GM12873 (cell line): ENCODE data around the gene LNPEP.

Experiments
- TF ChIP-seq, protein P1 (sequence below): IDR thresholded peaks from 2 replicates; pipeline ENCODE4 v1.5.1; 2012; ENCODE audit warnings: low read depth, mild to moderate bottlenecking, moderate library complexity, low read length, control low read depth; ENCODE audit not compliant: insufficient read depth; ENCODE audit errors: missing control alignments

The LNPEP gene

DNA sequence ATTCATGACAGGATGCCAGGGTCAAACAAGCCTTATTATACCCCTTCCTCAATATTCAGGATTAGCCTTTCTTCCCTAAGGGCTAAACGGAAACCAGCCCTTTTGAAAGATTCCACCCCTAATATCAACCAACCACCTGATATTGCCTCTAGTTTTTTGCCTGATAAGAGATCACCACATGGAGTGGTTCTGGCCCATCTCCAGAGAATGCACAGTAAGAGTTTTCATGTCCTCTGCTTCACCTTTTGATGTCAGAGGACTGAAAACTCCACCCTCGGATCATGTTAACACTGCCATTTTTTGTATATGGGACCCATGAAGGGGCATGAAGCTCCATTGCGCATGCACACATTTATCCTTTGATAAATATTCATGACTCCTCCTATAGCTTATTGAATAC is 5.8 kb upstream of the LNPEP start:
- TF ChIP-seq, protein P1, sequence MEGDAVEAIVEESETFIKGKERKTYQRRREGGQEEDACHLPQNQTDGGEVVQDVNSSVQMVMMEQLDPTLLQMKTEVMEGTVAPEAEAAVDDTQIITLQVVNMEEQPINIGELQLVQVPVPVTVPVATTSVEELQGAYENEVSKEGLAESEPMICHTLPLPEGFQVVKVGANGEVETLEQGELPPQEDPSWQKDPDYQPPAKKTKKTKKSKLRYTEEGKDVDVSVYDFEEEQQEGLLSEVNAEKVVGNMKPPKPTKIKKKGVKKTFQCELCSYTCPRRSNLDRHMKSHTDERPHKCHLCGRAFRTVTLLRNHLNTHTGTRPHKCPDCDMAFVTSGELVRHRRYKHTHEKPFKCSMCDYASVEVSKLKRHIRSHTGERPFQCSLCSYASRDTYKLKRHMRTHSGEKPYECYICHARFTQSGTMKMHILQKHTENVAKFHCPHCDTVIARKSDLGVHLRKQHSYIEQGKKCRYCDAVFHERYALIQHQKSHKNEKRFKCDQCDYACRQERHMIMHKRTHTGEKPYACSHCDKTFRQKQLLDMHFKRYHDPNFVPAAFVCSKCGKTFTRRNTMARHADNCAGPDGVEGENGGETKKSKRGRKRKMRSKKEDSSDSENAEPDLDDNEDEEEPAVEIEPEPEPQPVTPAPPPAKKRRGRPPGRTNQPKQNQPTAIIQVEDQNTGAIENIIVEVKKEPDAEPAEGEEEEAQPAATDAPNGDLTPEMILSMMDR: no peak

DNA sequence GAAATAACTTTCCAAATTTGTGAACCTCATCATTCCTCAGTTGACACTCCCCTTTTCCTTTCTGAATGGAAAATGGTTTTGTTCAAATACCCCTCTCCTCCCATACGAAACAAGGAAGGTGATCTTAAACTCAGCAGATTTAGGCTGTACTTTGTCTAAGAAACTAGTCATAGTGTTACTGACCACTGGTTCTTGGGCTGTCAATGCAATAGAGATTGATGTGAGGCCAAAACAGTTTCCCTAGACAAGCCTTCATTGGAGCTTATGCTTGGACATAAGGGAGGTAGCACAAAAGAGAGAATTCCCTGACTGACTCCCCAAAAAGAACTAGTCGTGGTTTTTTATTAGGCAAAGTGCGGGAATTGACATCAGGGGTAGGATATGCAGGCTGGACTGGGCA is 5.3 kb upstream of the LNPEP start:
- TF ChIP-seq, protein P1: no peak

DNA sequence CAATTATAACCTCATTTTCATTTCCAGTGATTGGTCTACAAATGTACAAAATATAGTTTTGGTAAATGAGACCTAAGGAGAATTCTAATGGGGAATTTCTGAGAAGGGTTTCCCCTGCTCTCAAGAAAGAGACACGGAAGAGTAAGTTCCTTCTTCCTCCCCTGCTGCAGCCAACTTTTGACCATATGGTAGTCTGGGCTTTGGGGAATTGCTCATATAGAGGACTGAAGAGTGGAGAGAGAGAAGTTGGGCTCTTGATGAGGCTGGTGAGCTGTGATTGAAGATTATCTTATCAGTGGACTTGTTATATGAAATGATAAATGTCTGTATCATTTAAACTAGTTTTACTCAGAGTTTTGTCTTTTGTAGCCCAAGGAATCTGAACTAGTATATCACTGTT is 4.3 kb upstream of the LNPEP start:
- TF ChIP-seq, protein P1: no peak

DNA sequence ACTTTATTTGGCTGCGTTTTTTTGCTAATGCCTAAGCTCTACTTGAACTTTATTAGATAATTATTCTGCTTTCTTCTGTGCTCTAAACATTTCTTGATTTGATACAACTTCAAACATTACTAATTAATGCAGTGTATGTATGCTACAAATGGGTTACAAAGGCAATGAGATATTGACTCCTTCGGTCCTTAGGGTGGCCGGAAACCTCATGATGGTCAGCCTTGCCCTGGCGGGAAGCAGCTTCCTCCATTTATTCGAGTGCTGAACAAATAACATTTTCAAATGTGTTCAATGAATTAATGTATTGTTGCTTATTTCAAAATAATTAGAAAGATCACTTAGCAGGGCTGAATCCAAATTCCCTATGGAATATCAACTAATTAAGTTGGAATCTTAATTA is 3.9 kb upstream of the LNPEP start:
- TF ChIP-seq, protein P1: no peak

DNA sequence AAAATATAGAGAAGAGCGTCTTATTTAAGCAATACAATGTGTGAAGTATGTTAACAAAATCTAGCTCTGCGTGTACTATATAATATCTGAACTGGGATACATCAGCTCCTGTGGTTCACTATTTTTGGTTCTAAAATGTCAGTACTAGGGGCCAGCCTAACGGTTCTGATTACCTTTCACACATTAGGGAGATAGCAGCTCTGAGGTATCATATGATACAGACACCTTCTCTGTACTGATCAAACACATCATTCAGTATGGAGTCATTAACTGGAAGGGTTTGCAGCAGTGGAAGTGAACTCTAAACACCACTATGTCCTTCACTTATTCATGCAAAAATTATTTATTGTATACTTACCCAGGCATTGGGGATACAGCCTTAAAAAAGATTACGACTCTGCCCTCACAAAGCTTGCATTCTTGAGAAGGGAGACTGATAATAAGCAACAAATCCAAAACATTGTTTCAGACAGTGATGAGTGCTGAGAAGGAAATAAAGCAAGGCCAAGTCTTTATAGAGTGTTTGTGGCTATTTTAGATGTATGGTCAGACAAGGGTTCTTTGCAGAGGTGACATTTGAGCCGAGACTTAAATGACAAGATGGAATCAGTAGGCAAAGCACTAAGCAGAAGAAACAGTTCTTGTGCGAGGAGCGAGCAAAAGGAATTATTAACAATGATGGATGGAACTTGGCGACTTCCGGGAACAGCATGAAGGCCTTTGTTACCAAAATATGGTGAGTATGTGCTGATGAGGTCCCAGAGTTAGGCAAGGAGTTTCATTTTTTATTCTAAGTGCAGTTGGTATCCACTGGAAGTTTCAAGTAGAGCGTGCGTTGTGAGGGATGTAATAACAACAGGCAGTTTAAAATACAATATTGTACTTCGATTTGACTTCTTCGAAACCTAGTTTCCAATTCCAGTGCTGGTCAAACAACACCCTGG is 1.8 kb upstream of the LNPEP start:
- TF ChIP-seq, protein P1: no peak

DNA sequence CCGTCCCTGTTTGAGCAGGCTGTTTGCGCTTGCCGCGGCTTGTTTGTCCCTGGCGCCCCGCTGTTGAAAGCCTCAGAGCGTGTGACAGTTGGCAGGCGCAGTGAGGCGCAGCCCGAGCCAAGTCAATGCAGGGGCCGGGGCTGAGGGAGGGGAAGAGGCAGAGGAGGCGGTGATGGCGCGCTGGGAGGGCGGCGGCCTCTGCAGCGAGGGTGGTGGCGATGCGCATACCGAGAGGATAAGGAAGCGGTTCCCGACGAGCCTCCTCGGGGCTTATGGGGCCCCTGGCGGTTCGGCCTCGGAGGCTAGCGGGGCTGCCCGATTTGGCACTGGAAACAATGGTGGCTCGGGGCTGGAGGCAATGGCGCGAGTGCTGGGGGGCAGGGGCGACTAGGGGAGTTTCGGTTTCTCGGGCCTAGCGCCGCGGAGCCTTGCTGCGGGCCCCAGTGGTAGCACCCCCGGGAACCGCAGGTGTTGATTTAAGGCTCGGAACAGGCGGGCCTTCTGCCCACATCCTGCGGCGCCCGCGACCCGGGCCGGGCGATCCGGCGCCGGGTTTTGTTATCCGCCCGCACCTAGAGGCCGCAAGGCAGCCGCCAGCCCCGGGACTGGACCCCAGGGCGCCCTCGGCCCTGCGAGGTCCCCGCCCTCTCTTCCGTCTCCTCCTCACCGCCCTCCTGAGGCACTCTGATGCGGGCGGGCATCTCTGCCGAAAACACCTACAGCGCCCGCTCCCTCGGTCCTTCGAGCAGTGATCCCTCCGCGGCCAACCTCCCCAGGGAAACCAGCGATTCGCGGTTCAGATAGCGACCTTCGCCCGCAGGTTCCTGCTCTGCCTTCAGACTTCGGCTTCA is 947 bp upstream of the LNPEP start:
- TF ChIP-seq, protein P1: no peak
